Right lobe of liver (tissue), 6 donors: ENCODE measurements around the gene TMPRSS2. TPM values are rescaled to one million over a fixed set of nuclear protein-coding genes. Genes with fewer than 3 reads are reported as not detected.

Source experiments
- ATAC-seq, 4 donors: fragments of 200-7000 bp; cut with Tn5 transposase; one replicate each; pipeline ENCODE4 v1.9.1; 2020; ENCODE audit warnings: mild to moderate bottlenecking in 4 of 4, moderate library complexity in 4 of 4
- DNase-seq, 3 donors: peaks; one replicate each; pipeline ENCODE4 v3.0.0-alpha.2; 2020
- H3K27ac ChIP-seq, 3 donors: fragments of 200-600 bp; one replicate each; pipeline ENCODE4 v1.8.0; 2022
- H3K27me3 ChIP-seq, 2 donors: fragments of 200-600 bp; one replicate each; pipeline ENCODE4 v1.8.0; 2022
- H3K36me3 ChIP-seq, 4 donors: fragments of 200-600 bp; sonication (generic) in 1 of 4; one replicate each; pipeline versions ENCODE4 v1.5.1 to v1.8.0; 2017 to 2022; ENCODE audit warnings: control low read depth in 1 of 4
- H3K4me1 ChIP-seq, 4 donors: fragments of 200-600 bp; sonication (generic) in 1 of 4; one replicate each; pipeline versions ENCODE4 v1.5.1 to v1.8.0; 2017 to 2022; ENCODE audit warnings: control low read depth in 1 of 4
- H3K4me3 ChIP-seq, 3 donors: fragments of 200-600 bp; one replicate each; pipeline ENCODE4 v1.8.0; 2022
- H3K9me3 ChIP-seq, 4 donors: fragments of 200-600 bp; sonication (generic) in 1 of 4; one replicate each; pipeline versions ENCODE4 v1.5.1 to v1.8.0; 2017 to 2022; ENCODE audit warnings: control low read depth in 1 of 4
- POLR2A ChIP-seq: fragments of 450-650 bp; IDR thresholded peaks from one replicate; pipeline ENCODE4 v1.6.1; 2017; ENCODE audit warnings: antibody characterized with exemption, mild to moderate bottlenecking
- WGBS: methylation state at CpG from one replicate; pipeline ENCODE4 v1.1.6; 2018; ENCODE audit warnings: low coverage, low lambda C conversion rate; ENCODE audit not compliant: insufficient coverage; ENCODE audit errors: missing lambda C conversion rate; 5-methylcytosine and 5-hydroxymethylcytosine counted together
- intact Hi-C, 2 donors: fragments of 100-400 bp; cut with DNase I; formaldehyde crosslinking; loops; one replicate each; pipeline versions ENCODE4 v1.11.2 to v1.14.1; 2022
- total RNA-seq, 6 experiments: library from RNA; depleted of rRNA in 2 of 6; stranded (reverse); fragments of >200 nt in 2 of 6; fragmentation: NEBNext Ultra II Directional in 3 of 6; extraction: Animal tissue kit (Norgen Biotek cat#: 25700) in 3 of 6; gene quantifications; one replicate each; pipeline versions ENCODE4 v1.1.0 to v1.2.4, GENCODE V29; 2016 to 2023
- TF ChIP-seq, protein P1 (sequence below), 4 donors: fragments of 200-600 bp in 3 of 4; fragments of 450-650 bp in 1 of 4; IDR thresholded peaks; one replicate each; pipeline versions ENCODE4 v1.5.1 to v1.8.0; 2016 to 2022; ENCODE audit warnings: antibody characterized with exemption in 4 of 4, mild to moderate bottlenecking in 2 of 4
- donor health status: DM: no; HTN: yes; CAD: no.
- donor health status: DM: no; HTN: no; CAD: no.
- donor health status: DM: no; HTN: no; CAD: no.
- donor health status: DM: no; HTN: yes; CAD: no.
- donor health status: DM: no; HTN: yes; CAD: no.

TMPRSS2 gene
- total RNA-seq, 6 experiments from 2014 or later = 19.3 to 53.7 (median 20.8) TPM

DNA sequence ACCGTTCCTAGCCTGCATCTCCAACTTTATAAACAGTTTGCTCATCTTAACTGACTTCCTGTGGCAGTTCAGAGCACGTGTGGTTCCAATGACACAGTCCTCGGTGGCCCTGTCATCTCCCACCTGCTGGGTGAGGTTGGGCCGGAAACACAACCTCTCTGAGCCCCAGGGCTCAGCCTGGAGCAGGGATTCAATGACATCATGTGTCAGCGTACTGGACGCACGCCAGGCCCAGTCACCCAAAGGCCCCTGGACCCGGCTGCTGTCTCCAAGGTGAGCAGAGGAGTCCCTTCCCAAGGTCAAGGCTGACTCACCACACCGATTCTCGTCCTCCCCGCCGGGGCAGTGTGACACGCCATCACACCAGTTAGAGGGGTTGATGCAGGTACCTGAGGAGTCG, 19.9 kb downstream of the TMPRSS2 start:
- H3K36me3 ChIP-seq = peaks cover 0 to 25% (median 13%) of the 10 kb centered on the region in 4 donors
- no peaks in the 10 kb centered on the region for H3K9me3 ChIP-seq
- ATAC-seq (no peak), DNase-seq (peak in 1 of 3 donors; percentile 46)
- H3K4me1 ChIP-seq = no peaks in the 10 kb centered on the region
- TF ChIP-seq, protein P1, sequence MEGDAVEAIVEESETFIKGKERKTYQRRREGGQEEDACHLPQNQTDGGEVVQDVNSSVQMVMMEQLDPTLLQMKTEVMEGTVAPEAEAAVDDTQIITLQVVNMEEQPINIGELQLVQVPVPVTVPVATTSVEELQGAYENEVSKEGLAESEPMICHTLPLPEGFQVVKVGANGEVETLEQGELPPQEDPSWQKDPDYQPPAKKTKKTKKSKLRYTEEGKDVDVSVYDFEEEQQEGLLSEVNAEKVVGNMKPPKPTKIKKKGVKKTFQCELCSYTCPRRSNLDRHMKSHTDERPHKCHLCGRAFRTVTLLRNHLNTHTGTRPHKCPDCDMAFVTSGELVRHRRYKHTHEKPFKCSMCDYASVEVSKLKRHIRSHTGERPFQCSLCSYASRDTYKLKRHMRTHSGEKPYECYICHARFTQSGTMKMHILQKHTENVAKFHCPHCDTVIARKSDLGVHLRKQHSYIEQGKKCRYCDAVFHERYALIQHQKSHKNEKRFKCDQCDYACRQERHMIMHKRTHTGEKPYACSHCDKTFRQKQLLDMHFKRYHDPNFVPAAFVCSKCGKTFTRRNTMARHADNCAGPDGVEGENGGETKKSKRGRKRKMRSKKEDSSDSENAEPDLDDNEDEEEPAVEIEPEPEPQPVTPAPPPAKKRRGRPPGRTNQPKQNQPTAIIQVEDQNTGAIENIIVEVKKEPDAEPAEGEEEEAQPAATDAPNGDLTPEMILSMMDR (IDR thresholded peaks at IDR 0.05) = no peak
- no peak for TF ChIP-seq POLR2A
- no peaks in the 10 kb centered on the region for H3K27me3 ChIP-seq
- 79% methylated on average over 3 of the region's 14 CpGs for WGBS
- intact Hi-C loops = no loop called here
- no peak overlapping the region for H3K27ac ChIP-seq
- H3K4me3 ChIP-seq = no peak overlapping the region

GRCh38 chr21:41487082-41487481, 20.9 kb downstream of the TMPRSS2 start:
- H3K4me3 ChIP-seq = no peak overlapping the region
- no peaks in the 10 kb centered on the region for H3K27me3 ChIP-seq
- H3K4me1 ChIP-seq = no peaks in the 10 kb centered on the region
- H3K27ac ChIP-seq = no peak overlapping the region
- peaks cover 0 to 27% (median 13%) of the 10 kb centered on the region in 4 donors for H3K36me3 ChIP-seq
- H3K9me3 ChIP-seq = no peaks in the 10 kb centered on the region
- TF ChIP-seq, protein P1 (IDR thresholded peaks at IDR 0.05) = no peak
- TF ChIP-seq POLR2A = no peak
- 82% methylated on average over 6 of the region's 6 CpGs for WGBS
- intact Hi-C loops = no loop called here
- no peak for DNase-seq
- ATAC-seq = no peak

GRCh38 chr21:41483973-41484372, 24.0 kb downstream of the TMPRSS2 start:
- 85% methylated on average over 3 of the region's 4 CpGs for WGBS
- no peak for ATAC-seq
- Histone ChIP-seq H3K9me3 (no peaks in the 10 kb centered on the region), H3K27me3 (no peaks in the 10 kb centered on the region), H3K4me3 (no peak overlapping the region), H3K36me3 (peaks cover 0 to 21% (median 11%) of the 10 kb centered on the region in 4 donors), H3K4me1 (peaks cover 0 to 16% (median 7%) of the 10 kb centered on the region in 4 donors), H3K27ac (no peak overlapping the region)
- no peak for DNase-seq
- intact Hi-C loops = no loop called here
- no peak for TF ChIP-seq POLR2A
- TF ChIP-seq, protein P1 (IDR thresholded peaks at IDR 0.05) = no peak

GRCh38 chr21:41483415-41483814, 24.5 kb downstream of the TMPRSS2 start:
- WGBS = 86% methylated on average over 11 of the region's 12 CpGs
- no peak overlapping the region for H3K4me3 ChIP-seq
- H3K27ac ChIP-seq = no peak overlapping the region
- ATAC-seq (no peak), DNase-seq (no peak)
- H3K9me3 ChIP-seq = no peaks in the 10 kb centered on the region
- H3K36me3 ChIP-seq = peaks cover 0 to 15% (median 8%) of the 10 kb centered on the region in 4 donors
- TF ChIP-seq POLR2A = no peak
- H3K4me1 ChIP-seq = peaks cover 0 to 22% (median 9%) of the 10 kb centered on the region in 4 donors
- no peaks in the 10 kb centered on the region for H3K27me3 ChIP-seq
- intact Hi-C loops = no loop called here

GRCh38 chr21:41482980-41483379, 25.0 kb downstream of the TMPRSS2 start:
- no peaks in the 10 kb centered on the region for H3K9me3 ChIP-seq
- H3K36me3 ChIP-seq = peaks cover 0 to 11% (median 6%) of the 10 kb centered on the region in 4 donors
- 79% methylated on average over 6 of the region's 6 CpGs for WGBS
- no peaks in the 10 kb centered on the region for H3K27me3 ChIP-seq
- intact Hi-C loops = no loop called here
- no peak overlapping the region for H3K4me3 ChIP-seq
- H3K4me1 ChIP-seq = peaks cover 0 to 26% (median 12%) of the 10 kb centered on the region in 4 donors
- ATAC-seq = no peak
- DNase-seq = no peak
- no peak for TF ChIP-seq POLR2A
- TF ChIP-seq, protein P1 (IDR thresholded peaks at IDR 0.05) = no peak
- H3K27ac ChIP-seq = no peak overlapping the region
